HG03432 (cell line): ENCODE data around the gene COG5.

Experiments used
- ATAC-seq: cut with Tn5 transposase; IDR thresholded peaks from one replicate; pipeline ENCODE4 v1.9.1; 2021; ENCODE audit warnings: mild to moderate bottlenecking, moderate library complexity; ENCODE audit not compliant: unreplicated experiment

Gene COG5

DNA sequence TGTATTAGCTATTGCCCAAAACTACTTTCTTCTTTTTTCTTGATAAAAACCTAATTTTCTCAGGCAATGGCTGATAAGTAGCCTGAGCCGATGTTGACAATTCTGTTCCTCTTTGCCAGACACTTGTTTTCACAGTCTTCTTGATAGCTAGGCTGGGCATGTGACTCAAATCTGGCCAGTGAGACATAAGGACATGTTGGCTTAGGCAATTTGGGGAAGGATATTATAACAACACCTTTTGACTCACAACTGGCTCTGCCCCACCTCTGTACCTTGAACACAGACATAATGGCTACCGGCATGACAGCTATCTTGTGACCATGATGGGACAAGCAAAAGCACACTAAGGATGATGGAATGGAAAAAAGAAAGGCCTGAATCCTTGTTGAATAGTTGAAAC is 166.7 kb downstream of the COG5 start:
- ATAC-seq = no peak

DNA sequence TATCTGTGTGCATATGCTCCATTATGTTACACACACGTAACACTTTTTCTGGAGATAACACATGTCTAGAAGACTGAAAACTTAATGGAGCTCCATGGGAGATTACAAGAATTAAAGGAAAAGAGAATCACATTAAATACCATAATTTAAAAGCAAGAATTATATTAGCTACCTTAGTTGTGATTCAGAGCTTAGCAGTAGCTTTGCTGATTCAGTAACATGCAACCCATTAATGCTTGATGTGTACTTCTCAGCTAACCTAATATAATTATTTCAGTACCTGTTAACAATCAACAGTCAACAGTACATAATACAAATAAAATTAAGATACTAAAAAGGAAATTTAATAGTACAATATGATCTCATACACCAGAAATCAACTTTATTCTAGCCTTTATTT is 167.6 kb downstream of the COG5 start:
- ATAC-seq = no peak

DNA sequence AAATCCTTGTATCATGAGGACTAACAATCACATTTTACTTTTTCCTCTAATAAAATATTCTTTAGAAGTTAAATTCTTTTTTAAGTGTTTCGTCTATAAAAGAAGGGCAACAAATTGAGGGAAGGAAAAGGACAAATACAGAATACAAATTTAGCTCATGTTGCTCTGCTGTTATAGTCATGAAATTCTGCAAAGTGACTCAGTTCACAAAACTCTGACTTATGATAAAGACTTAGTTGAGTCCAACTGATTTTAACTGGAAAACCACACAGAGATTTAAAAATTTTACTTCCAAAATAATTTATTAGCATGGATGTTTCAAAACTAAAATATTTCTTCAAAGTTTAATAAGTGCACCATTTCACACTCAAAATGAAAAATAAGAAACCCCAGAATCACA is 168.9 kb downstream of the COG5 start:
- no peak for ATAC-seq

DNA sequence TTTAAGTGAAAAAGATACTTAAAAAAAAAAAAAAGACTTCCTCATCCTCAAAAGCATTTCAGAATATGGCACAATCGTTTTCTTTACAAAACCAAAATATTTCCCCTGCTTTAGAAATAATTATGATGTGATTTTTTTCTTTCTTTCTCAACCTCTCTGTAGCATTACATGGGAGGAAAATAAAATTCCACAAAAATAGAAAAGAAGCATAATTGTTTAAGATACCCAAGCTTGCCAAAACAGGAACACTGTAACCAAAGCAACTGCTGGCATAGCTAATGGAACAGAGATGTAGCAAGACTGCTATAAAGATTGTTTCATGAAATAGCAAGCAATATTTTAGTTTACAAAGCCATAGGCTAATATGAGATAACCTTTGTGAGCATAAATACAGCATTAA is 169.4 kb downstream of the COG5 start:
- ATAC-seq = no peak

DNA sequence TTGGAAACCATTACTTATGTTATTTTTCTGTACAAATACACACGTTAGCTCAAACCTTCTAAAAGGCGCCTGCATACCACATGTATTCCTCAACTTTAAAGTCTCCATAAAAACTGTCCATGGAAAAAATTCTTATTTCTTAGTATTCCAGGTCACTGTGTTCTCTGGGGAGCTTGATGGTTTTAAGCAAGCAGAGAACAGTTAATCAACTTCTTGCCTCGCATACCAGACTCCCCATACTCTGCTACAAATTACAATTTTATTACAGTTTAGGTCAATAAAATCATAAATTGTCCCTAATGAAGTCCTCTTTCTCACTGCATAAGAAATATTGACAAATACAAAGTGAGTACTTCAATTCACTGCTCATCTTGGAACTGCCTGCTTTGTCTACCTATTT is 170.9 kb downstream of the COG5 start:
- no peak for ATAC-seq

DNA sequence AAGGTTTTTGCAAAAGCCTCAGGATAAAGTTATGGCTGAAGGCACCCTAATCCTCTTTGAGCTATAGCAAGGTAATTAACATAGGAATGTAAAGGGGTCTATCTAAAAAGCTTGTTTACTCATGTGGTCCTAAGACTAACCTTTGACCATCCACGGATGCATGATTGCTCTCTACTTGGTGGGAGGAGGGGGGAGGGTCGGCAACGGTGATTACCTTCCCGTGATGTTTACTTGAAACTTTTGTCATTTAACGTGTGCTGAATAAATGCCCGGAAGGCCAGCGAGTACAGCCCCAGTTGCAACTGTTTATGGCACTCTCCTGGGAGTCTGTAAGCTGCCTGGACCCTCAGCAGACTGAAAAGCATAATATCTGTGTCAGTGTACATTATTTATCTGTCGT is 172.8 kb downstream of the COG5 start:
- ATAC-seq = no peak

DNA sequence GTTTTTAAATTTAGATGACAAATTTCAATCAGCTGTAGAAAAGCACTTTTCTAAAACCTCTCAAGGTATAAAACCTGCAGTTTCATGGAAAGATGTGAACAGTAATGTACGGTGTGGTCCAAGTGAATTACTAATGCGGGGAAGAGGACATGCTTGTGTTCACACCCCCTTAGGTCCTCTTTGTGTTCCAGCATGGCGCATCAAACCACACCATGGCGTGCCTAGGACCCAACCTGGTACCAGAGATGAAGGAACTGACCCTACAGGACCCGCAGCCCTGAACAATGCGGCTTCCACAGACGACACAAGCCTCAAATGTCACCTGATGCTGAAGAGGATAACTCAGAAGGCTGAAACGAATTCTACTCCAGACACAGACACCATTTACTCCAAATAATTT is 175.1 kb downstream of the COG5 start:
- no peak for ATAC-seq

DNA sequence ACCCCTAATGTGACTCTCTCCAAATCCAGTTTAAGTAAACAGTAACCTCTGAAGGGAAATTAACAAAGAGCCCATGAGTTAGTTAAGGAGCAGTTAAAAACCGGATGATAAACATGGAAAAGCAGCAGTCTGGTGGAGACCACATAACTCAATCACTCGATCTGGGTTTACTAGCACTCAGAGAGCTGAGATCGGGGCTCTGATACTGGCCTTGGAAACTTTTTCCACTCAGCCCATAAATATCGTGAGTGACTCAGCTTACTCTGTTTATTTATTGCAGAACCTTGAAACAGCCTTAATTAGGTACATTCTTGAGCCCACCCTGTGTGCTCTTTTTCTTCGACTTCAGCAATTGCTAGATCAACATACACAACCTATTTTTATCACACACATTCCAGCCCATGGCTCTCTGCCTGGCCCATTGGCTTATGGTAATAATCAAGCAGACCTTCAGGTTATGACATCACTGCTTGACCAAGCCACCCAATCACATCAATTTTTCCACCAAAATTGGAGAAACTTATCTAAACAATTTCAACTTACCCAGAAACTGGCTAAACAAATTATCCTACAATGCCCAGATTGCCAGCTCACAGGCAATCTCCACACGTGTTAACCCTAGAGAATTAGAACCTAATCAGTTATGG is 176.0 kb downstream of the COG5 start:
- ATAC-seq = no peak

DNA sequence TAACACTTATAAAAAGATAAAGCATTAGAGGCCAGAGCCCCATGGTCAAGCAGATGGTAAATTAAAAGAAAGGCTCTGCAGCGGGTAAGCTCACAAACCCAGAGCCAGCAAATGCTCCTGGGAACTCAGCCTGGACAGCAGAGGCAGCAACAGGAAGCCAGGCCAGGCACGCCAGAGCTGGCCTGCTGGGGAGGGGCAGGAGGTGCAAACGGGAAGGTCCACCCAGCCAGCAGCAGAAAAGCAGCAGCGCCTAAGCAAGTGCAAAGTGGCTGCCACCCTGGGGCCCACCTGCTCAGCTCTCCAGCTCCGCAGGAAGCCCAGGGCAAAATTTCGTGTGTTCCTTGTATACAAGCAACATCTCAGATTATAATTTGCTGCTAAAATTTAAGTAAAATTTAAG is 176.6 kb downstream of the COG5 start:
- ATAC-seq = no peak

DNA sequence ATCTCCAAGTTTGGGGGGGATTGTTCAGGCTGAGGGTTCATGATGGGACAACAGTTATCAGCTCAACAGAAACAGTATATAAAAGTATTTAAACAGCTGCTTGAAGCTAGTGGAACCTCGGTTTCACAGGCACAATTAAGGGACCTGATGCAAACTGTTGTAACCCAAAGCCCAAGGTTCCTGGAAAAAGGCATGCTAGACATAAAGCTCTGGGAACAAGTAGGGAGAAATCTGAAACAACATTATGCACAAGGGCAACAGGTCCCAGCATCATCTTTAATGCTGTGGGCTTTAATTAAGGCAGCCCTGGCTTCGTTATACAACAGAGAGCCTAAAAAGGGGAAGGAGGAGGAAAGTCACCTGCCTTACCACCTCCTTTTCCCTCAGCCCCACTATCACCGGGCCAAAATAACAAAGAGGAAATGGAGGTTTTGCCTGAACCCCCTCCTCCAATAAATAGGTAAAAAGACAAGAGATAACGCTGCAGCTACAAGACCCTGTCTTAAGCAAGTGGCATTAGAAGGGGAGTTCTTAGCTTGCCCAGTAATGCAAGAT is 177.1 kb downstream of the COG5 start:
- no peak for ATAC-seq

DNA sequence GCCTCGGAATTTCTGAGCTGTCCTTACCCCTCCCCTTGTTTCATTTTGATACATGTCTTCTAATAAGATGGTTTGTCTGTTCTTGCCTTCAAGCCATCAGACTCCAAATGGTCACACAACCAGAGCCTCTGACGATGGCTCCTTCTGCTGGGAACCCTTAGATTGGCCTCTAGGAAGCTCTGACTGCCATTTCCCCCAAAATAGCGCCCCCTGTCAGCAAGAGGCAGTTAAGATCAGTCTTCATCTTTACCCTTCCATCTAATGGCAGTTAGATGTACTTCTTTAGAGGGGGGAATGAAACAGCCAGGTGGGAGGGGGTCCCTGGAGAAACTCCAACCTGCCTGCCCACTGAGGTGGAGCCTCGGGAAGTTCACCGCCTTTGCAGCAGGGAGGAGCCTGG is 179.7 kb downstream of the COG5 start:
- no peak for ATAC-seq

DNA sequence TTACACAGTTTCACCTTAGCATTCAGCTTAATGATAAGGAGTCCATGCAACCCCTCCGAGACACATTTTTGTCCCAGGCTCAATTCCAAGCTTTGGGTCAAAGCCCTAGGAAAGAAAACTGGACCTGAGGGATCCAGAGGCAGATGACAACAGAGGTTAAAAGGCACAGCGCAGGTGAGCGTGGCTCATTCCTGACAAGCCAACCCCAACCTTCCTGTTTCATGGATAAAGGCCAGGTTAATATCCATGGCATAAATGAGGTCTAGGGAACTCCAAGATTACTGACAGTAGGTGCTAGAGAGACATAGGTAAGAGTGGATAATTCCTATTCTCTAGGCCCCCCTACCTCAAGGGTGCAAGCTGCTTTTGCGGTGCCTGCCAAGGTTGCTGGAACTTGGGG is 180.5 kb downstream of the COG5 start:
- ATAC-seq = no peak

DNA sequence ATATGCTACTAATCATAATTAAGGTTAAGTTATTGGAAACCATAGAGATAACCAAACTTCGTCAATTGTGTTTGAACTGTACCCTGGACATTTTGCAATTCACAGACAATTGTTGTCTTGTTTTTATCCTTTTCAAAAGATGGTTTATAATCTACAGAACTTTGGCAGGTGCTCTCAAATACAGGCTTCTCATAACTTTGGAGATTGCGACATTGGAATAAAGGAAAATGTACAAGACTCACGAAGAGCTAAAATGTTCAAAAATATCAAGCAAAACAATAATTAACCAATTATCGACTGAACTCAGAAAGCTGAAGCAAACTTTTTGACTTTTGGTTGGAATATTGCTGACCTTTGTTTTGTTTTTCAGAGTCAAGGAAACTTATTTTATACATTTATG is 182.3 kb downstream of the COG5 start:
- no peak for ATAC-seq

DNA sequence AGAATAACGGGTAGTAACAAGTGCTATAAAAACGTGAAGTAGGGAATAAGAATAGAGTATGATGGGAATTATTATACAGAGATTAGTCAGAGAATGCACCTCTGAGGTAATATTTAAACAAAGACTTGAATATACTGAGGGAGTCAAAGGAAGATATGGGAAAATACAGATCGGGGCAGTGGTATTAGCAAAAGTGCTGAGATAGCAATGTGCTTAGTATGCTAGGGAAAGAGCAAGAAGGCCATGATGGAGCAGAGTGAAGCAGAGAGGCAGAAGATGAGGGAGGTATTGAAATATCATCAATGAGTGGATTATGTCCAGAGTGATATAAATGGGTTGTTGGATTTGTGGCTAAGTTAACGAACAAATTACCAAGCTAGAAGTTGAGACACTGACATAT is 190.4 kb downstream of the COG5 start:
- no peak for ATAC-seq

DNA sequence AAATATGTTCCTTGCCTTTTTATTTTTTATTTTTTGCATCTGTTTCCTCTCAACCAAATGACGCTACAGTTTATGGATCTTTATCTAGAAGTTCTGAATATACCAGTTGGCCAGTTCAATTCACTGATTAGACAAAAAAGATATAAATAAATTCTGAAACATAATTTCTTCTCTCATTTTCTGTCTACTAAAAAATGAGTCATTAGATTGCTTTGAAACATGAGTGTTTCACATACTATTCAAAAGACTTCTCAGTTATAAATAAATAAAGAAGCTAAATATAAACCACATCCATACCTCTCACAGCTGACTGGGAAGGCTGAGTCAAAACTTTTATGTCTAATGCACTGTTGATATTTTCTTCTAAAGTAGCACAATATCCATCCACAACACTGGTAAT is 191.4 kb downstream of the COG5 start:
- ATAC-seq = no peak

DNA sequence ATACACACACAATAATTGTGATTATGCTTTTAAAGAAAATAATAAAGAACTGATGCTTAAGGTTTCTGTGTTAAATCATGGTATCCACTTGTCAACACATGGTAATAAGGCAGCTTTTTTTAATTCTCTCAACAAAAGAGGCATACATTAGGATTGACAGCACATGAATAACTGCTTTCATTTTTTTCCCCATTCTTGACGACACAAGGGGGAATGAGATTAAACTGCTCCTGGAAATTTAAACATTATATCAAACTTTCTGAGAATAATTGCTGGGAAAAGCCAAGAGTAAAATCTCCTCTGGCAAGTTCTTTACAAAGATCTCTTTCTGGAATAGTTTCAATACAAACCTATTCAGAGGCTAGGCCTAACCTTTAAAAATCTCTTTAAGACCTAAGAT is 192.9 kb downstream of the COG5 start:
- no peak for ATAC-seq

DNA sequence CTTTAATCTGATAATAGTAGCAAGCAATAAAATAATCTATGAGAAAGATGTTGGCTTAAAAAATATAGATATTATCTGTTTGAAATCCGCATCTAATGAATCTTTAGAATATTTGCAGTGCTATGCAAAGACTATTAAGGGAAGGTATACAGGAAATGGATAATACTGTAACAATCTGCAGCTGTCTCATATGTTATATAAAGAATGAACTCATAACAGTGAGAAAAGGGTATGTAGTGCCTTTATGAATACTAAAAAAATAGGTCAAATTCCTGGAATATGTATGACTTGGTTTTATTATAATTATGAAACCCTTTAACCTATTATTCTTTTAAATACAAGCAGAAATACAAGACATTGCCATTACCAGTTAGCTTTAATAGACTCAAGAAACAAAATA is 198.9 kb downstream of the COG5 start:
- no peak for ATAC-seq

DNA sequence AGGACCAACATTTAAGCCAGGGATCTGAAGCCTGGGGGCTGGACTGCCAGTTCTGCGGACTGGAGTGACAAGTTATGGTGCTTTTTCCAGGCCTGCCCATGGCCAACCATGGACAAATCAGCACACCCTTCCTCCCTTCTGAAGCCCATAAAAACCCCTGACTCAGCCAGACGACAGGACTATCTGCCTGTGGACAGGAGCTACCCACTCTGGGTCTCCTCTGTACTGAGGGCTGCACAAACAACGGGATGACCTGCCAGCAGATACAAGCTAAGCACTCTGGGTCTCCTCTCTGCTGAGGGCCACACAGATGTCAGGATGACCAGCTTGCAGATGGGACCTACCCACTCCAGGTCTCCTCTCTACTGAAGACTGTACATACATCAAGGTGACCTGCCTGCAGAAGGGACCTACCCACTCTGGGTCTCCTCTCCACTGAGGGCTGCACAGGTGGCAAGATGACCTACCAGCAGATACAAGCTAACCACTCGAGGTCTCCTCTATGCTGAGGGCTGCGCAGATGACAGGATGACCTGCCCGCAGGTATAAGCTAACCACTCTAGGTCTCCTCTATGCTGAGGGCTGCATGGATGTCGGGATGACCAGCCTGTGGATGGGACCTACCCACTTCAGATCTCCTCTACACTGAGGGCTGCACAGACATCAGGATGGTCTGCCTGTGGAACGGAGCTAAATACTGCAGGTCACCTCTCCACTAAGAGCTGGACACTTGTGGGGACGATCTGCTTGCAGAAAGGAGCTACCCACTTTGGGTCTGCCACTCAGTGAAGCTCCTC is 204.0 kb downstream of the COG5 start:
- no peak for ATAC-seq

DNA sequence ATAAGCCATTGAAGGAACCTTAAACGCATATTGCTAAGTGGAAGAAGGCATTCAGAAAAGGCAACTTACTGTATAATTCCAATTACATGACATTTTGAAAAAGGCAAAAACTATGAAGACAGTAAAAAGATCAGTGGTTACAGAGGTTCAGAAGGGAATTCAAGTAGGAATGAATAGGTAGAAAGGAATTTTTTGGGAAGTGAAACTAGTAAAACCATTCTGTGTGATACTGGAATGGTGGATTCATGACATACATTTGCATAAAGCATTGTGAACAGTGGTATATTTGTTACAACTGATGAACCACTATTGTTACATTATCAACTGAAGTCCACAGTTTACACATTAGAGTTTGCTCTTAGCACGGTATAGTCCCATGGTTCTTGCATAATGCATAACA is 208.1 kb downstream of the COG5 start:
- no peak for ATAC-seq

DNA sequence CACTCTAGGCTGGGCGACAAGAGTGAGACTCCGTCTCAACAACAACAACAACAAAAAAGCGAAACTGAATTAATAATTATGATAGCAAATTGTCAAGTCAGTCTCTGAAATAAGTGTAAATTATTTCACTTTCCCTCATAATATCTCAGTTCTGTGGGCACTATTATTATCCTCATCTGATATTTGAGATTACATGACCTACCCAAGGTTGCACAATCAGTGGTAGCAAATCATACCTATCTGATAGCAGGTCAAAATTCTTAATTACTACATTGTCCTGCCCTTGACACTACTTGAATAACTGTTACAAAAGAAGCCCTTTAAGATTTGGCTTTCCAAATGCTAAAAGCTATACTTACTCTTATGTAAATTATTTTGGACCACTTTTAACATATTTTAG is 209.1 kb downstream of the COG5 start:
- ATAC-seq = no peak

DNA sequence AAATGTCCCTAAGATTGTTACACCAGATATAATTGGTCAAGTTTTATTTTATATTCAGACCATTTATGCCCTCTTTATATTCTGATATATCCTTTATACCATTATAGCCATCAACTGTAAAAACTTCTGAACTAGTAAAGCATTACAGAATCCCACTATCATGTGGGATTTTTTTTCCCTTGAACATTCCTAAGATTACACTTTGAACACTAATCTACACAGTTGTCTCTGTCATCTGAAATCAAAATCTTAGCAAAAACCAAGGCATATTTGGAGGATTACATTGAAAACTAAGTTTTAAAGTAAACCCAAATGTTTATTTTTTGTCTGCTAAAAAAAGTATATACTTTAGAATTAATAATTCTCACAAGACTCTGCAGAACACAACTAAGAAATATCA is 210.0 kb downstream of the COG5 start:
- ATAC-seq = no peak

DNA sequence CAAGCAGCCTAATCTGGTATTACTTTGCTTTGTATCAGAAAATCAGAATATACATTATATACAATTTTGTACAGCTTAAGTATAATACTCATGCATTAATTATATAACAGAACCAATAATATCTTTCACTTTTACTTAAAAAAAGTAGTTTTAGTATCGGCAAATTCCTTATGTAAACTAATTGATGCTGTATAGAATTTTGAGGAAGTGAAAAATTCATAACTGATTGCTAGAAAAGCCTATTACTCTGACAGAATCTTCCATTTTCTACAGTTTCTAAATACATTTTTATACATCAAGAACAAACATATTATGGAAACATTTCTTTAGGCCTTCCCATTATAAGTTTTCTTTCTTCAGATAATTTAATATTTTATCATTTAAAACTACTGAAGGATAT is 217.8 kb downstream of the COG5 start:
- no peak for ATAC-seq

DNA sequence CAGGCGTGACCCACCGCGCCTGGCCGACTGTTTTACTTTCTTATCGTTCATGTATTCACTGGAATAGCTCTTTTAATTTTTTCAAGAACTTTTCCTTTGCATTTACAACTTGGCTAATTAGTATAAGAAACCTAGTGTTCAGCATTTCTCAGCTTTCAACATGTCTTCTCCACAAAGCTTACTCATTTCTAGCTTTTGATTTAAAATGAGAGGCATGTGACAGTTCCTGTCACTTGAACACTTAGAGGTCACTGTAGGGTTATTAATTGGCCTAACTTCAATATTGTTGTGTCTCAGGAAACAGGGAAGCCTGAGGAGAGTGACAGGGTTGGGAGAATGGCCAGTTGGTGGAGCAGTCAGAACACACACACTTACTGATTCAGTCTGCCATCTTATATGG is 218.9 kb downstream of the COG5 start:
- no peak for ATAC-seq
